GM19099 (cell line): ENCODE results near the gene CSMD2.

Experiments used
- POLR2A ChIP-seq: IDR thresholded peaks from 3 replicates; pipeline ENCODE4 v1.6.1; 2011; ENCODE audit warnings: low read depth; ENCODE audit not compliant: insufficient read length; ENCODE audit errors: extremely low read depth

The CSMD2 gene

GRCh38 chr1:33815061-33815460 is 350.0 kb downstream of the CSMD2 start:
- TF ChIP-seq POLR2A = no peak

DNA sequence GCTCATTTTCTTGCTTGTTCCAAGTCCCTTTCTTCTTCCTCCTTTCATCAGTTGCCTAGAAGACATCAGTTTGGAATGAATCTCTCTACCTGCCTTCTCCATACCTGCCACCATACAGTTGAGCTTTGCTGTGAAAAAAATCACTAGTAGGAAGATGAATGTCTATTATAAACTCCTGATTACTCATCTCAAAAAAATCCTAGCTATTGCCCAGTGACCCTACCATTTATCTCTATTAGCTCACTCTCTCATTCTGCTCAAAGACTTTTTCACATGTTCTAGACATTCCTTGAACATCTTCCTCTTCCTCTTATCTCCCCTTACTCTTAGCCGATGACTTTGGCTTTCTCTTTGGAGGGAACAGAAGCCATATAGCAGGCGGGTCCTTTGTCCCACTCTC is 350.9 kb downstream of the CSMD2 start:
- no peak for TF ChIP-seq POLR2A

DNA sequence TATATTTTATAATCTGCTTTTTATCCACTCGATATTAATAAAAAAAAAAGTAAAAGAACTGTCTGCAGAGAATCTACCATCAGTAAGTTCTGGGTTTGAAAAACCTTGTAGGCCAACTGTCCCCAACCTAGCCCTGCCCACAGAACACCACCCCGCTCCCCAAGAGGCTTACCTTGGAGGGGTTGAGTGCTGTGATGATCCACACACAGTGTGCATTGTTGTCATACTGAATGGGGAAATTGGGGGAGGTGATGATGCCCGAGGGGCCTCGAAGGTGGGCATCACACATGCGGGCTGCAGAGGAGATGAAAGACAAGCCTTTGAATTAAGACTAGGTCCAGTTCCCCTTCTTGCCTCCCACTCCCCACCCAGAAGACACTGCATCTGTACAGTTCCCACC is 354.5 kb downstream of the CSMD2 start:
- no peak for TF ChIP-seq POLR2A

GRCh38 chr1:33805988-33806387 is 359.0 kb downstream of the CSMD2 start:
- no peak for TF ChIP-seq POLR2A

GRCh38 chr1:33802268-33802667 is 362.8 kb downstream of the CSMD2 start:
- TF ChIP-seq POLR2A = no peak

GRCh38 chr1:33797849-33798248 is 367.2 kb downstream of the CSMD2 start:
- TF ChIP-seq POLR2A = no peak

GRCh38 chr1:33792651-33793050 is 372.4 kb downstream of the CSMD2 start:
- no peak for TF ChIP-seq POLR2A

GRCh38 chr1:33792216-33792615 is 372.8 kb downstream of the CSMD2 start:
- no peak for TF ChIP-seq POLR2A

- TF ChIP-seq POLR2A = no peak
Observed at GRCh38 chr1:33791251-33791650, 373.8 kb downstream of the CSMD2 start.

DNA sequence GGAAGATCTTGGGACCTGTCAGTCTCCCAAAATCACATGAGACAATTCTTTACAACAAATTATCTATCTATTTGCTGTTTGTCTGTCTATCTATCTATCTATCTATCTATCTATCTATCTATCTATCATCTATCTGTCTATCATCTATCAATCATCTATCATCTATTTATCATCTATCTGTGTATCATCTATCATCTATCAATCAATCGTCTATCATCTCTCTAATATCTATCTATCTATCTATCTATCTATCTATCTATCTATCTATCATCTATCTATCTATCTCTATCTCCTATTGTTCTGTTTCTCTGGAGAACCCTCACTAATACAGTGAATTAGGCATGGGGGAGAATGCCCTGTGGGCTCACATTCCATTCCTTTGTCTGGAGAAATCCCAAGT is 374.5 kb downstream of the CSMD2 start:
- TF ChIP-seq POLR2A = no peak

GRCh38 chr1:33784876-33785275 is 380.2 kb downstream of the CSMD2 start:
- no peak for TF ChIP-seq POLR2A

- no peak for TF ChIP-seq POLR2A
Observed at GRCh38 chr1:33782776-33783175, 382.3 kb downstream of the CSMD2 start.

- no peak for TF ChIP-seq POLR2A
Observed at GRCh38 chr1:33781652-33782051, 383.4 kb downstream of the CSMD2 start.

DNA sequence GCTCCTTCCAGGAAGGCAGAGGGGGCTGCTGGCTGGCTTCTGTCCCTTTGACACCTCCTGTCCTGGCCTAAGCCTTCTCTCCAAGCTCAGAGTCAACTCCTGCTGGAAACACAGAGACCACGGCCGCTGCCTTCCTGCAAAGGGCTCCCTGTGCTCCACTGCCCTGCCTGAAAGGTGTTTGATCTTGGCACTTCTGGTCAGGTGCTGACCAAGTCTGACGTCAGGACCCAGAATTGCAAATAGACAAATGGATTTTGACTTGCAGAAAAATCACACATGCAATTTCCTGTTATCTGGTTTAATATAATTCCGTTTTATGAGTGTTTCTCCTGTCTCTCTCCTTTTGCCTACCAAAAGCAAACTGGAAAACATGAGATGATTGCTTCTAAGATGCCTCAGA is 387.7 kb downstream of the CSMD2 start:
- TF ChIP-seq POLR2A = no peak

DNA sequence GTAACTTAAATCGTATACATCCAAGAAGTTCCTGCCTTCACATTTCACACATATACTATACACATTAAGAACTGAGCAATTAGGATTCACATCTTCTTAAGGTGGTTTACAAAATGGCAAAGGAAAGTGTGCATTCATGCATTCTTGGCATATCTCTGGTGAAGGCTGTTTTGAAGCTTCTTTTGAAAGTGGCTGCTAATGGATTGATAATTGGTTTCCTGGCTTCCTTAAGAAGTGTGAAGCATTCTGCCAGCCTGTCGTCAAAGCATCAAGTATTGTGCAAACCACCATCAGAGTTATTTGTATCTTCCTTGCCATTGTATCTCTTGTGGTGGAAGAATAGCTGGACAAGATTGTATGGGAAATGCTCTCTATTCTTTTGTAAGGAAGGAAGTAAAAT is 396.2 kb downstream of the CSMD2 start:
- TF ChIP-seq POLR2A = no peak

DNA sequence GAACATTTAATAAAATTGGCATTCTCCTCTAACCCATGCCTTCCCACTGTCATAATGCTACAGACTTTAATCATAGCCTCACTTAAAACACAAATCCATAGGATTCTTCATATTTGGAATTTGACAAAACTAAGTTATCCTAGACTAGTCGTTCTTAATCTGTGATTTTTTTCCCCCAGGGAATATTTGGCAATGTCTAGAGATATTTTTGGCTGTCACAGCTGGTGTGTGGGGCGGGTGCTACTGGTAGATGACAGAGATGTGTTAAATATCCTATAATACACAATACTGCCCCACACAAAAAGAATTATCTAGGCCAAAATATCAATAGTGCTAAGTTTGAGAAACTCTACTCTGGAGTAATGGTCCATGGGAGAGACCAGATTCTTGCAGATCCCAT is 396.9 kb downstream of the CSMD2 start:
- no peak for TF ChIP-seq POLR2A

- TF ChIP-seq POLR2A = no peak
Observed at GRCh38 chr1:33764149-33764548, 400.9 kb downstream of the CSMD2 start.

DNA sequence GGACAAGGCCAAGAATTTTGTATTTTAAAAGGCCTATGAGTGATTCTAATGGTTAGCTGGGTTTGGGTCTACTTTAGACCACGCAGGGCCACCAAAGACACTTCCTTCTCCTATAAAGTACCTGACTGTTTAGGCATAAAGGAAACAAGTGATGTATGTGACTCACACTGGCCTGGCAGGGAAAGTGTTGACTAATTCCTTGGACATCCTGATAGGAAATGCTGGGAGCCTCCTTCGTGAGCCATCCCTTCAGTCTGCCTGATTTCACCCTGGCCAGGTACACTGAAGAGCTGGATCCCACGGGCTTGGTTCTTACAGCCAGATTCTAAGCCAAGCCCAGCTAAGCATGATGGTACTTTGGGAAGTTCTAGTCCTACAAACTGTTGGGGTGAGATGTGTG is 401.6 kb downstream of the CSMD2 start:
- no peak for TF ChIP-seq POLR2A
